Measurements from ENCODE around the gene FGD1.

DNA sequence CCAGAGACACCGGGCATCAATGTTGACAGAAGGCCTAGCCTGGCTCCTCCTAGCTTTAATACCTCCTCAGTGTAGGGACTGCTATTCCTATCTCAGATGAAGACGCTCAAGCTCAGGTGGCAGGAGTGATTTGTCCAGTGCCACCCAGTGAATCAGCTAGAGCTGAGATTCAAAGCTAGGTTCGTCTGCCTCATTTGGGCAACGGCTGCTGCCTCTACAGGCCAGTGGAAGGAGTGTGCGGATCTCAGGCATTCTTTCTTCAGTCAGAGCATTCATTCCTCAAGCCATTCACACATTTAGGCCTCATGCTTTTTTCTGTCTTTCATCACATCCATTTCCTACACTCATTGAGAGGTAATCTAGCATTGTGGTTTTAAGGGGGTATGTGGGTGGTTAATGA, 48.6 kb downstream of the FGD1 start:
- TF ChIP-seq CTCF (IDR thresholded peaks at IDR 0.05) (no peak), POLR2AphosphoS5 (IDR thresholded peaks at IDR 0.05; ENCODE audit: insufficient read depth in 1 of 2, low read depth in 1 of 2) (no peak)

Measured in vagina (tissue), 2 donors.